Thoracic aorta (tissue), 2 donors: ENCODE results near the gene RAB13. TPM values are rescaled to one million over a fixed set of nuclear protein-coding genes. Genes with fewer than 3 reads are reported as not detected.

Experiments
- ATAC-seq: fragments of 150-250 bp; one replicate; pipeline ENCODE4 v1.8.0; 2017; ENCODE audit warnings: low read depth; ENCODE audit not compliant: insufficient number of reproducible peaks, low FRiP score
- DNase-seq: peaks from one replicate; pipeline ENCODE4 v3.0.0-alpha.2; 2020; ENCODE audit warnings: low spot score
- H3K27ac ChIP-seq, 2 donors: fragments of 200-600 bp; sonication (generic); 1 replicate in 1 of 2; 2 replicates in 1 of 2; pipeline ENCODE4 v1.5.1; 2016; ENCODE audit warnings: mild to moderate bottlenecking in 2 of 2, moderate library complexity in 2 of 2
- H3K27me3 ChIP-seq: fragments of 200-600 bp; sonication (generic); replicated peaks from 2 replicates; pipeline ENCODE4 v1.6.0; 2016; ENCODE audit warnings: mild to moderate bottlenecking; ENCODE audit not compliant: insufficient read depth
- H3K36me3 ChIP-seq: fragments of 200-600 bp; sonication (generic); one replicate; pipeline ENCODE4 v1.5.1; 2016
- H3K4me1 ChIP-seq, 2 donors: fragments of 200-600 bp; sonication (generic); 1 replicate in 1 of 2; 2 replicates in 1 of 2; pipeline versions ENCODE4 v1.5.1 to v1.6.0; 2016; ENCODE audit warnings: low read depth in 2 of 2, mild to moderate bottlenecking in 1 of 2; ENCODE audit not compliant: control insufficient read depth in 1 of 2
- H3K4me3 ChIP-seq: fragments of 200-600 bp; sonication (generic); 2 replicates; pipeline ENCODE4 v1.5.1; 2016; ENCODE audit warnings: mild to moderate bottlenecking
- H3K9me3 ChIP-seq: fragments of 200-600 bp; sonication (generic); 2 replicates; pipeline ENCODE4 v1.5.1; 2016
- CTCF ChIP-seq: fragments of 200-600 bp; sonication (generic); IDR thresholded peaks from one replicate; pipeline ENCODE4 v1.5.1; 2019; ENCODE audit warnings: antibody characterized with exemption
- total RNA-seq, 2 donors: library from RNA; depleted of rRNA; stranded (reverse); fragments of >200 nt; gene quantifications; one replicate each; pipeline versions ENCODE4 v1.1.0 to v1.2.3, GENCODE V29; 2016

The RAB13 gene
- total RNA-seq, 2 donors from 2014 or later, result 36.0 to 48.3 TPM

- DNase-seq, result no peak
- peaks cover 5% of the 10 kb centered on the region for H3K36me3 ChIP-seq
- H3K27ac ChIP-seq, result peak overlapping the region in 1 of 2 donors; percentile 92
These were observed 17.7 kb downstream of the RAB13 start for GRCh38 chr1:153968408-153968807.

GRCh38 chr1:153968000-153968363 is 18.2 kb downstream of the RAB13 start:
- no peak for ATAC-seq
- H3K27ac ChIP-seq, result peak overlapping the region; percentile 84 to 92
- H3K4me1 ChIP-seq, result peaks cover 22 to 32% of the 10 kb centered on the region in 2 donors
- H3K9me3 ChIP-seq, result no peaks in the 10 kb centered on the region
- TF ChIP-seq CTCF, result no peak
- H3K4me3 ChIP-seq, result peak overlapping the region; percentile 85
- H3K36me3 ChIP-seq, result peaks cover under 1% of the 10 kb centered on the region
- no peaks in the 10 kb centered on the region for H3K27me3 ChIP-seq
- no peak for DNase-seq

More at GRCh38 chr1:153968408-153968807, 17.7 kb downstream of the RAB13 start:
- Histone ChIP-seq H3K4me3 (peak overlapping the region; percentile 85), H3K9me3 (no peaks in the 10 kb centered on the region), H3K4me1 (peaks cover 22 to 32% of the 10 kb centered on the region in 2 donors), H3K27me3 (no peaks in the 10 kb centered on the region)
- no peak for TF ChIP-seq CTCF
- no peak for ATAC-seq

DNA sequence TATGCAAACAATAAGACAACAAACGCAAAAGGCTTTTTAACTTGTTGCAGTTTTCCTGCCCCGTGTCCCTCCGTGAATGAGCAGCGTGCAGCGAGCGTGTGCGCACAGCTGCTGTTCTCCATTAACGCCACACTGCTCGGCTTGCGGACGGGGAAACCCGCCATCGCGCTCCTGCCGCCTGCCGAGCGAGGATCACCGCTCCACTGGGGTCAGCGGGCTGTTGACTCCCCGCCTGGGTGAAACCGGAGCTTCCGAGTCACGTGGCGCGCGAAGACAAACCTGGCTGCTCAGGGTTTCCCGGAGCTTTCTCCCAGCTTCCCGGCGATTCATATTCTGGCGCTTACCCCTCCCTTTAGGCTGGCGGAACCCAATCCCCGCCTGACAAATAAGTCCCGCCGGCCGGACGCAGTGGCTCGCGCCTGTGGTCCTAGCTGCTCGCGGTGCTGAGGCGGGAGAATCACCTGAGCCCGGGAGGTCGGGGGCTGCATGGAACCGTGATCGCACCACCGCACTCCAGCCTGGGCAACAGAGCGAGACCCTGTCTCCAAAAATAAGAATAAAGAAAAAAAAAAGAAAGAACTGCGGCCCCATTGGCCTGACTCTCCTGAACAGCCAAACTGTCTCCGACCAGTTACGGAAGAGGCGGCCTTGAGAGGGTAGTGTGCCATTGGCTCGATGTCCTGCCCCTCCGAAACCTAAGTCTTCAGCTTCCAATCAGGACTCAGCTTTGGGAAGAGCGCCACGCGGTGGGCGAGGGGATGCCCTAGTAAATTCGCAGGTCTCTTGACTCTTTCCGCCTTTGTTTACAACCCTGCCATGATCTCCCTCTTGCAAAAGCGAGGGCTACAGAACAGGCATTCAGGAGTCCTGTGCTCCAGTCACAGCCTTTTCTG is 18.8 kb downstream of the RAB13 start, which contains the start of gene CREB3L4:
CREB3L4 (plus strand) TSS at position 796 of the 893 bp plus-strand sequence. CDS start 624 bp downstream, outside the sequence.
- Histone ChIP-seq H3K4me3 (peak within 1 kb of the TSS; percentile 85), H3K27ac (peak within 1 kb of the TSS; percentile 84 to 92), H3K27me3 (no peaks in the 10 kb centered on the region), H3K9me3 (no peaks in the 10 kb centered on the region), H3K36me3 (no peaks in the 10 kb centered on the region), H3K4me1 (peaks cover 23 to 38% of the 10 kb centered on the region in 2 donors)
- TF ChIP-seq CTCF, result peak; percentile 19
- peak; percentile 58 for ATAC-seq
- peak; percentile 71 for DNase-seq

GRCh38 chr1:153963850-153964331 is 22.2 kb downstream of the RAB13 start:
- TF ChIP-seq CTCF, result no peak
- Histone ChIP-seq H3K4me1 (peaks cover 36 to 64% of the 10 kb centered on the region in 2 donors), H3K27me3 (no peaks in the 10 kb centered on the region), H3K36me3 (peaks cover 8% of the 10 kb centered on the region), H3K4me3 (peak overlapping the region; percentile 77), H3K27ac (peak overlapping the region; percentile 90 to 94), H3K9me3 (no peaks in the 10 kb centered on the region)
- DNase-seq, result no peak
- peak; percentile 1 for ATAC-seq
